ENCODE data around the gene OR2A12.

Gene OR2A12

DNA sequence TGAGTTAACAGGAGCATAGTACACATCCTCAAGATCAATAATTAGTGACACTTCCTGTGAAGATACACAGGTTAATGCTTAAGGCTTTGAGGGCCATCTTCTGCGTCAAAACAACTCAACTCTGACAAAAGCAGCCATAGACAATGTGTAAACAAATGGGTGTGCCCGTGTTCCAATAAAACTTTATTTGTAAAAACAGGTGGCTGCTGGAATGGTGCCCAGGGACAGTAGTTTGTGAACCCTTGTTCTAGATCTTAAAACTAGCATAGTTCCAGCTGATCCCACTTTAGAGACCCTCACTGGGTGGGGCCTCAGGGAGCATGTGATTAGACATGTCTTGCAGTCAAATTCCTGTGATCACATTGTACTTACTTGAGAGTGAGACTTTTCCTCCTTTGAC, 44.7 kb downstream of the OR2A12 start:
- DNase-seq (ENCODE audit: low read depth) = no peak
- TF ChIP-seq CTCF (IDR thresholded peaks at IDR 0.05; ENCODE audit: control insufficient read depth, insufficient read depth, low read depth, low read length, missing control alignments) = no peak
- no peak overlapping the region for H3K4me3 ChIP-seq (ENCODE audit: control insufficient read depth, low read depth, low read length)

DNA sequence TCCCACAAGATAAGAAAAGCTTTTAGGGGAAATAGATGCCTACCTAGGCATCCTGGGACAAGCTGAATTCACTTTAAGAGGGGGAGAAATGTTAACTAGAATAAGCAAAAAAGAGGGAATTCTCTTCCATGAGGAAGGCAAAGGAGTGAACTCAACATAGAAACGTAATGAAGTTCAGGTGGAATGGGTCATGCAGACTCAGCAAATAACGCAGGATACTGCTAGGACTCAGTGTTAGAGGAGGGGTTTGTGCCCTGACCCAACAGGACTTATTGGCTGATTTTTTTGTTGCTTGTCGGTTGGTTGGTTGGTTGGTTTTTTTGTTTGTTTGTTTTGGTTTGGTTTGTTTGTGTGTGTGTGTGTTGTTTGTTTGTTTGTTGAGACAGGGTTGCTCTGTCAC, 46.2 kb downstream of the OR2A12 start:
- TF ChIP-seq CTCF (IDR thresholded peaks at IDR 0.05; ENCODE audit: control insufficient read depth, insufficient read depth, low read depth, low read length, missing control alignments) = no peak
- DNase-seq (ENCODE audit: low read depth) = no peak
- no peak overlapping the region for H3K4me3 ChIP-seq (ENCODE audit: control insufficient read depth, low read depth, low read length)

DNA sequence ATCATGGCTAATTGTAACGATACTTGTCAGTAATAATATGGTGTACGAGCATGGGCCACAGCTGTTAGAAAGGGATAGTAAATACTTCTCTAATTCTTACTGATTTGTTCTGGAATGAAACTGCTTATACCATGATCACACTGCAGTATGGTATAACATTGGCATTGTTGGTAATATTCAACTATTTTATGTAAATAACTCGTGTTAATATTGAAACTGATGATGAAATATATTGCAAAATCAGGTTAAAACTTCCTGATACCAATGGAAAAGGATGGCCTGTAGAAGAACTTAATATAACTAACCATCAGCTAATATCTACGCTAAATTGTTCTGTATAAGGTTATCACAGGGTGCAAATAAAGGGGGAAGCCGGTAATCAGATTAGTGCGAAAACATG, 47.2 kb downstream of the OR2A12 start:
- no peak overlapping the region for H3K4me3 ChIP-seq (ENCODE audit: control insufficient read depth, low read depth, low read length)
- TF ChIP-seq CTCF (IDR thresholded peaks at IDR 0.05; ENCODE audit: control insufficient read depth, insufficient read depth, low read depth, low read length, missing control alignments) = no peak
- no peak for DNase-seq (ENCODE audit: low read depth)

DNA sequence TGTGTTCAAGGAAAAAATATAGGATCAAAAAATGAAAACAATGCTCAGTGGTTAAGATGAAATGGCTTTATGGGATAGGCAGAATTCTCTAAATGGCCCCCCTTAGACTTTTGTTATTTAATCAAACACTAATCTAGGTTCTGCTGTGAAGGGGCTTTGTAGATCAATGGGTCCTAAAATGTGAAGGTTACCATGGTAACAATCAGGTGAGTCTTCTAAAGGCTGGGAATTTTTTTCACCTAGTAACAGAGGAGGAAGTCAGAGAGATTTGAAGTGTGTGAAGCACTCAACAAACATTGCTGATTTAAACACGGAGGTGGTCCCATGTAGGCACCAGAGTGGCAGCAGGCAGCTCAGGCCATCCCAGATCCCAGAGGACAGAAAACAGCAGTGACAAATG, 48.0 kb downstream of the OR2A12 start:
- no peak overlapping the region for H3K4me3 ChIP-seq (ENCODE audit: control insufficient read depth, low read depth, low read length)
- TF ChIP-seq CTCF (IDR thresholded peaks at IDR 0.05; ENCODE audit: control insufficient read depth, insufficient read depth, low read depth, low read length, missing control alignments) = no peak
- DNase-seq (ENCODE audit: low read depth) = no peak

DNA sequence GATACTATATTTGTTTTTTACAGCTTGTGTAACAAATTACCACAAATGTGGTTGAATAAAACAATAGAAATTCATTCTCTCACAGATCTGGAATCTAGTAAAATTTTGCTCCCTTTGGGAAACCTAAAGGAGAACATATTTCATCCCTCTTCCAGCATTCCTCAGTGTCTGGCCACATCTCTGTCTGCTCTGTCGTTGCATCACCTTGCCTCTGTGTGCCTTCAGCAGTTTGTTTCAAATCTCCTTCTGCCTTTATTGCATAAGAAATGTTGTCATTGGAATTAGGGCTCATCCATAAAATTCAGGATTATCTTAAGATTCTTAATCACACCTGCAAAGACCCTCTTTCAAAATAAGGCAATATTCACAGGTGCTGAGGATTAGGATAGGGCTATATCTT, 51.4 kb downstream of the OR2A12 start:
- TF ChIP-seq CTCF (IDR thresholded peaks at IDR 0.05; ENCODE audit: control insufficient read depth, insufficient read depth, low read depth, low read length, missing control alignments) = no peak
- DNase-seq (ENCODE audit: low read depth) = no peak
- H3K4me3 ChIP-seq (ENCODE audit: control insufficient read depth, low read depth, low read length) = no peak overlapping the region

GRCh38 chr7:144142187-144142586, 56.1 kb downstream of the OR2A12 start:
- no peak overlapping the region for H3K4me3 ChIP-seq (ENCODE audit: control insufficient read depth, low read depth, low read length)
- no peak for TF ChIP-seq CTCF (IDR thresholded peaks at IDR 0.05; ENCODE audit: control insufficient read depth, insufficient read depth, low read depth, low read length, missing control alignments)
- no peak for DNase-seq (ENCODE audit: low read depth)

- H3K4me3 ChIP-seq (ENCODE audit: control insufficient read depth, low read depth, low read length) = no peak overlapping the region
Measured at GRCh38 chr7:144144426-144144825, 58.3 kb downstream of the OR2A12 start.

More at GRCh38 chr7:144144426-144144825, 58.3 kb downstream of the OR2A12 start:
- no peak for TF ChIP-seq CTCF (IDR thresholded peaks at IDR 0.05; ENCODE audit: control insufficient read depth, insufficient read depth, low read depth, low read length, missing control alignments)
- no peak for DNase-seq (ENCODE audit: low read depth)
